Measurements from ENCODE around the gene RERE. TPM values are rescaled to one million over a fixed set of nuclear protein-coding genes. Genes with fewer than 3 reads are reported as not detected.

Gene RERE
- polyA plus RNA-seq, 1 of the 3 experiments (the other 2 are of a cell fraction) = 8.1 TPM

DNA sequence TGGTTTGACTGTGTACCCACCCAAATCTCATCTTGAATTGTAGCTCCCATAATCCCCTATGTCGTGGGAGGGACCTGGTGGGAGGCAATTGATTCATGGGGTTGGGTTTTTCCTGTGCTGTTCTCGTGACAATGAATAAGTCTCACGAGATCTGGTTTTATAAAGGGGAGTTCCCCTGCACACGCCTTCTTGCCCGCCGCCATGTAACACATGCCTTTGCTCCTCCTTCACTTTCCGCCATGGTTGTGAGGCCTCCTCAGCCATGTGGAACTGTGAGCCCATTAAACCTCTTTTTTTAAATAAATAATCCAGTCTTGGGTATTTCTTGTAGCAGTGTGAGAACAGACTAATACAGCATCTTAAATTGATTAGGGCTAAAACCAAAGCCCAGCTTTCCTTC, 22.6 kb upstream of the RERE start:
- no peak overlapping the region for H3K4me3 ChIP-seq (ENCODE audit: low read depth in 2 of 2, low read length in 1 of 2)
- no peak overlapping the region for H3K9ac ChIP-seq
- no peaks in the 10 kb centered on the region for H3F3A ChIP-seq (replicated peaks; ENCODE audit: insufficient read depth)
- H3K9me3 ChIP-seq = no peaks in the 10 kb centered on the region
- CTCF ChIA-PET = interaction anchor here (1.2 to 2.7 kb wide), 4 partner anchors 9 to 113 kb away, joined by 3 to 13 read pairs (median 5); no protein-coding TSS in a partner anchor
- no peak for DNase-seq
- no peak for TF ChIP-seq FOSL2 (IDR thresholded peaks at IDR 0.05; ENCODE audit: borderline replicate concordance, low read depth)
- TF ChIP-seq RFX5 (IDR thresholded peaks at IDR 0.05; ENCODE audit: low read length) = no peak
- no peak for TF ChIP-seq CHD2 (IDR thresholded peaks at IDR 0.05; ENCODE audit: low read length, partially characterized antibody)
- no peak for TF ChIP-seq FOXJ3 (CRISPR knock-in tag; IDR thresholded peaks at IDR 0.05)
- no peak for TF ChIP-seq EP300 (IDR thresholded peaks at IDR 0.05; ENCODE audit: borderline replicate concordance in 1 of 2, low read depth in 1 of 2, low read length in 1 of 2)
- no peak for TF ChIP-seq NFIC (IDR thresholded peaks at IDR 0.05; ENCODE audit: borderline replicate concordance)
- no peak for TF ChIP-seq ELF1 (IDR thresholded peaks at IDR 0.05)
- no peak for TF ChIP-seq EZH2phosphoT487 (IDR thresholded peaks at IDR 0.05; ENCODE audit: borderline replicate concordance, low read depth)
- TF ChIP-seq SMC3 (IDR thresholded peaks at IDR 0.05; ENCODE audit: low read depth, low read length) = no peak
- no peak for TF ChIP-seq RXRA (IDR thresholded peaks at IDR 0.05; ENCODE audit: borderline replicate concordance, low read depth)
- no peak for TF ChIP-seq MXI1 (IDR thresholded peaks at IDR 0.05; ENCODE audit: low read depth, low read length)
- TF ChIP-seq SIN3A (IDR thresholded peaks at IDR 0.05; ENCODE audit: borderline replicate concordance, low read depth, low read length) = no peak
- no peak overlapping the region for H3K4me2 ChIP-seq
- H4K20me1 ChIP-seq (ENCODE audit: insufficient read depth) = no peaks in the 10 kb centered on the region
- H3K36me3 ChIP-seq (replicated peaks in 1 of 2; ENCODE audit: control insufficient read depth in 1 of 2, insufficient read depth in 2 of 2, low read length in 1 of 2) = no peaks in the 10 kb centered on the region
- no peaks in the 10 kb centered on the region for H3K79me2 ChIP-seq (ENCODE audit: insufficient read depth)
- H3K9me2 ChIP-seq = no peaks in the 10 kb centered on the region
- no peak overlapping the region for H3K27ac ChIP-seq (ENCODE audit: low read depth in 2 of 2, low read length in 1 of 2)
- H3K27me3 ChIP-seq (ENCODE audit: insufficient read depth) = no peaks in the 10 kb centered on the region
- POLR2A ChIA-PET = no interaction called here
- 90% methylated on average over 7 of the region's 7 CpGs for WGBS (ENCODE audit: low lambda C conversion rate)
- H3K4me1 ChIP-seq (ENCODE audit: control insufficient read depth in 1 of 2, insufficient read depth in 2 of 2, low read depth in 1 of 2, low read length in 1 of 2) = peaks cover 0 to 11% of the 10 kb centered on the region in 2 experiments; a peak in 1 of 4 replicates
- no peak overlapping the region for H2AFZ ChIP-seq (ENCODE audit: low read depth)

DNA sequence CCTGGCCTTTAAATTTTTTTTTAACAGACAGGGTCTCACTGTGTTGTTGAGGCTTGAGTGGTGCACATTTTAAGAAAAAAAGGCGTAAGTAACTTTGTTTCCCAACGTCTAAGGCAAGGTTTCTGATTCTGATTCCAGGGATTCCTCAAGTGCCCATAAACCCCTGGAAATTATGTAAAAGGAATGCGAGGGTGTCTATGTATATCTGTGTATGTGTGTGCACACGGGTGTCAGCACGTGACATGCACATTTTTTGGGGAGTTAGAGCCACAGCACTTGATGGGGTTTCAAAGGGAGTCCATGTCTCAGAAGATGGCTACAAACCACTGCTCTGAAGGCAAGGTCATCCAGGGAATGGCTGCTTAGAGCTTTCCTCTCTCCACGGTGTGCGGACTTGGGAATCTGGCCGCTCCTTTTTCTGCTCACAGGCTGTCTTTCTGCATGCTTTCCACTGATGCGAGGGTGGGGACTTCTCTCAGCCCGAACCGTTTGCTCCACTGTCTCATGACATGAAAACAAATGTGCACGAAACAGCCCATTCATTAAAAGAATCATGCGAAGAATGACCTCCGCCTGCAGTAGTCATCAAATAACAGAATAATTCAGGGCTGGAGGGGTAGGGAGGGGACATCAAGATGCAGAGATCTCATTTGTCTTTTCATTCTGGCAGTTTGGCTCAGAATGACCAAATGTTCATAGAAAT, 18.7 kb upstream of the RERE start:
- 0 out of 4 replicates have a peak, but pooled peaks cover 0 to 2% of the 10 kb centered on the region in 2 experiments for H3K4me1 ChIP-seq (ENCODE audit: control insufficient read depth in 1 of 2, insufficient read depth in 2 of 2, low read depth in 1 of 2, low read length in 1 of 2)
- no peak overlapping the region for H3K27ac ChIP-seq (ENCODE audit: low read depth in 2 of 2, low read length in 1 of 2)
- H3K4me3 ChIP-seq (ENCODE audit: low read depth in 2 of 2, low read length in 1 of 2) = no peak overlapping the region
- CTCF ChIA-PET = interaction anchor here (0.8 to 2.1 kb wide), 6 partner anchors 11 to 117 kb away, joined by 3 to 13 read pairs (median 4); no protein-coding TSS in a partner anchor
- H3K79me2 ChIP-seq (ENCODE audit: insufficient read depth) = no peaks in the 10 kb centered on the region
- H2AFZ ChIP-seq (ENCODE audit: low read depth) = no peak overlapping the region
- no peaks in the 10 kb centered on the region for H3K9me3 ChIP-seq
- DNase-seq = no peak
- no peak overlapping the region for H3K9ac ChIP-seq
- 88% methylated on average over 14 of the region's 14 CpGs for WGBS (ENCODE audit: low lambda C conversion rate)
- H3K9me2 ChIP-seq = no peaks in the 10 kb centered on the region
- no peaks in the 10 kb centered on the region for H3K27me3 ChIP-seq (ENCODE audit: insufficient read depth)
- H3K36me3 ChIP-seq (replicated peaks in 1 of 2; ENCODE audit: control insufficient read depth in 1 of 2, insufficient read depth in 2 of 2, low read length in 1 of 2) = no peaks in the 10 kb centered on the region
- no peaks in the 10 kb centered on the region for H4K20me1 ChIP-seq (ENCODE audit: insufficient read depth)
- POLR2A ChIA-PET = no interaction called here
- H3K4me2 ChIP-seq = no peak overlapping the region
- H3F3A ChIP-seq (replicated peaks; ENCODE audit: insufficient read depth) = no peaks in the 10 kb centered on the region
- TF ChIP-seq NFIC (IDR thresholded peaks at IDR 0.05; ENCODE audit: borderline replicate concordance) (no peak), USF2 (IDR thresholded peaks at IDR 0.05; ENCODE audit: borderline replicate concordance, low read depth, low read length) (no peak), FOSL2 (IDR thresholded peaks at IDR 0.05; ENCODE audit: borderline replicate concordance, low read depth) (no peak), GABPA (IDR thresholded peaks at IDR 0.05; ENCODE audit: low read depth) (no peak), RFX5 (IDR thresholded peaks at IDR 0.05; ENCODE audit: low read length) (no peak), TCF12 (IDR thresholded peaks at IDR 0.05) (no peak), ELF1 (IDR thresholded peaks at IDR 0.05) (no peak), POLR2AphosphoS5 (IDR thresholded peaks at IDR 0.05; ENCODE audit: low read depth, low read length) (no peak), CTCF (IDR thresholded peaks at IDR 0.05) (no peak), MAX (IDR thresholded peaks at IDR 0.05; ENCODE audit: low read depth) (no peak), RCOR1 (IDR thresholded peaks at IDR 0.05; ENCODE audit: low read length) (no peak), SMC3 (IDR thresholded peaks at IDR 0.05; ENCODE audit: low read depth, low read length) (no peak), GATA2 (CRISPR knock-in tag; IDR thresholded peaks at IDR 0.05) (no peak), FOXJ3 (CRISPR knock-in tag; IDR thresholded peaks at IDR 0.05) (no peak)
- TF ChIP-seq, protein P1, sequence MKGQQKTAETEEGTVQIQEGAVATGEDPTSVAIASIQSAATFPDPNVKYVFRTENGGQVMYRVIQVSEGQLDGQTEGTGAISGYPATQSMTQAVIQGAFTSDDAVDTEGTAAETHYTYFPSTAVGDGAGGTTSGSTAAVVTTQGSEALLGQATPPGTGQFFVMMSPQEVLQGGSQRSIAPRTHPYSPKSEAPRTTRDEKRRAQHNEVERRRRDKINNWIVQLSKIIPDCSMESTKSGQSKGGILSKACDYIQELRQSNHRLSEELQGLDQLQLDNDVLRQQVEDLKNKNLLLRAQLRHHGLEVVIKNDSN (IDR thresholded peaks at IDR 0.05; ENCODE audit: borderline replicate concordance, low read depth) = no peak
- TF ChIP-seq, protein P2, sequence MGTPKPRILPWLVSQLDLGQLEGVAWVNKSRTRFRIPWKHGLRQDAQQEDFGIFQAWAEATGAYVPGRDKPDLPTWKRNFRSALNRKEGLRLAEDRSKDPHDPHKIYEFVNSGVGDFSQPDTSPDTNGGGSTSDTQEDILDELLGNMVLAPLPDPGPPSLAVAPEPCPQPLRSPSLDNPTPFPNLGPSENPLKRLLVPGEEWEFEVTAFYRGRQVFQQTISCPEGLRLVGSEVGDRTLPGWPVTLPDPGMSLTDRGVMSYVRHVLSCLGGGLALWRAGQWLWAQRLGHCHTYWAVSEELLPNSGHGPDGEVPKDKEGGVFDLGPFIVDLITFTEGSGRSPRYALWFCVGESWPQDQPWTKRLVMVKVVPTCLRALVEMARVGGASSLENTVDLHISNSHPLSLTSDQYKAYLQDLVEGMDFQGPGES (IDR thresholded peaks at IDR 0.05; ENCODE audit: low read depth, low read length) = no peak

Data from SK-N-SH (cell line).